Subcutaneous abdominal adipose tissue (tissue), 5 donors: ENCODE results near the gene EIF2B1.

Experiments
- H3K27ac ChIP-seq: one replicate; pipeline ENCODE4 v1.7.0; 2013; ENCODE audit warnings: low read depth, mild to moderate bottlenecking, inconsistent platforms, low read length, moderate library complexity
- H3K27me3 ChIP-seq, 5 donors: one replicate each; pipeline ENCODE4 v1.7.0; 2013; ENCODE audit warnings: low read length in 5 of 5, inconsistent platforms in 1 of 5; ENCODE audit not compliant: control insufficient read depth in 5 of 5, insufficient read depth in 4 of 5
- H3K36me3 ChIP-seq, 5 donors: one replicate each; pipeline ENCODE4 v1.7.0; 2013; ENCODE audit warnings: low read length in 5 of 5; ENCODE audit not compliant: control insufficient read depth in 5 of 5, insufficient read depth in 5 of 5
- H3K4me1 ChIP-seq, 5 donors: one replicate each; pipeline ENCODE4 v1.7.0; 2013; ENCODE audit warnings: low read length in 5 of 5, mild to moderate bottlenecking in 3 of 5, moderate library complexity in 1 of 5; ENCODE audit not compliant: control insufficient read depth in 5 of 5, insufficient read depth in 5 of 5
- H3K4me3 ChIP-seq, 5 donors: one replicate each; pipeline ENCODE4 v1.7.0; 2013; ENCODE audit warnings: low read length in 5 of 5, low read depth in 1 of 5
- H3K9ac ChIP-seq, 5 donors: one replicate each; pipeline ENCODE4 v1.7.0; 2013; ENCODE audit warnings: low read length in 5 of 5, mild to moderate bottlenecking in 4 of 5, moderate library complexity in 3 of 5
- H3K9me3 ChIP-seq, 5 donors: one replicate each; pipeline ENCODE4 v1.7.0; 2013; ENCODE audit warnings: low read length in 5 of 5; ENCODE audit not compliant: control insufficient read depth in 5 of 5
- donor health status: healthy.
- donor health status: healthy.
- donor health status: healthy.
- donor health status: healthy.
- donor health status: healthy.

Gene EIF2B1

DNA sequence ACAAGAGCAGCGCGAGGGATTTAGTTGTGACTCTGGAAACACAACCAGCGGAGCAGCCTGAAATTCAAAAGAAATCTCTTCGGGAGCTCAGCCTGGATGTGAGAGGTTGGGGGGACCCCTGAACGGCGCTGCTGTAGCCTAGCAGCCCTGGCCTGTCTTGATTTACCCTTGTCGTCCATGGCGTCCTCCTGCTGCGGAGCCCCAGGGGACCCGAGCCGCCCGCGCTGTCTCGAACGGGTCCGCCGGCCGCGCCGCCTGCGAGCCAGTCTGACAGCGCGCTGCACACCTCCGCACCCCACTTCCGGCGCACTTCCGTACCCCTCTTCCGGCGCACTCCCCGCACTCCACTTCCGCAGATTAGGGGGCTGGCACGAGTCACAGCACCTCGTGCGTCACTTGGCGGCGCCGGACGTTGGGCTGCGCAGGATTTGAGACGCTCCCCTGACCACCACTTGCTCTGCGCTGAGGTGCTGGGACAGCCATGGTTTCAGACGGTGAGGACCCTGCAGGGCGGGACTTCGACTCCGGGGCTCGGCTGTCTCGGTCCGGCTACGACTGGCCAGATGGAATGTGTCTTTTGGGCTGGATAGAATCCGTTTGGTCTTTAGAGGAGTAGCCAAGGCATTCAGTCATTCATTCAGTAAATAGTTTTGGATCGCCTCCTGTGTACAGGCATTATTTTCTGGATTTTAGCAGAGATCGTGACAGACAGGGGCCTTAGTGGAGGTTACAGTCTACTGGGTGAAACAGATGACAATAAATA is at the start of gene EIF2B1, which contains the start of gene GTF2H3:
EIF2B1 (minus strand) TSS at position 308 of the 763 bp plus-strand sequence; CDS start at position 179, 129 bp downstream.
GTF2H3 (plus strand) TSS at position 451 of the 763 bp plus-strand sequence; CDS start at position 482, 31 bp downstream.
- Histone ChIP-seq H3K4me1 (peaks cover 0 to 24% (median 19%) of the 10 kb centered on the region in 5 donors), H3K9ac (peak within 1 kb of the TSS; percentile 91 to 100 (median 94)), H3K27me3 (no peaks in the 10 kb centered on the region), H3K9me3 (no peaks in the 10 kb centered on the region), H3K4me3 (peak within 1 kb of the TSS; percentile 86 to 99 (median 95)), H3K36me3 (peaks cover 11 to 26% (median 25%) of the 10 kb centered on the region in 5 donors), H3K27ac (peak within 1 kb of the TSS; percentile 90)

DNA sequence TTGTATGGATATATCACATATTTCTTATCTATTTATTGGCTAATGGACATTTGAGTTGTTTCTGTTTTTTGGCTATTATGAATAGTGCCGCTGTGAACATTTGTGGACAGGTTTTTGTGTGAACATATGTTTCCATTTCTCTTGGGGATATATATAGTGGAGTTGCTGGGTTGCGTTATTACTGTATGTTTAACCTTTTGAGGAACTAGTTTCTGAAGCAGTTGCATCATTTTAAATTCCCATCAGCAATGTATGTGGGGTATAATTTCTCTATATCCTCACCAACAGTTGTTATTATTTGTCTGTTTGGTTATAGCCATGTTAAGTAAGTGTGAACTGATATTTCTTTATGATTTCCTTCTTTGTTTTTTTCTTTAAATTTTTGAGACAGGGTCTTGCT is 48.1 kb upstream of the EIF2B1 start:
- Histone ChIP-seq H3K9me3 (no peaks in the 10 kb centered on the region), H3K36me3 (peaks cover 7 to 43% (median 19%) of the 10 kb centered on the region in 5 donors)

GRCh38 chr12:123678981-123679380 is 45.5 kb upstream of the EIF2B1 start:
- no peaks in the 10 kb centered on the region for H3K4me1 ChIP-seq
- H3K9me3 ChIP-seq, result no peaks in the 10 kb centered on the region
- no peaks in the 10 kb centered on the region for H3K27me3 ChIP-seq
- no peak overlapping the region for H3K4me3 ChIP-seq
- H3K9ac ChIP-seq, result no peak overlapping the region
- H3K36me3 ChIP-seq, result peaks cover 7 to 51% (median 27%) of the 10 kb centered on the region in 5 donors
- no peak overlapping the region for H3K27ac ChIP-seq

More for the DNA sequence above, 48.1 kb upstream of the EIF2B1 start:
- Histone ChIP-seq H3K9ac (no peak overlapping the region), H3K4me1 (no peaks in the 10 kb centered on the region), H3K27ac (no peak overlapping the region), H3K4me3 (no peak overlapping the region), H3K27me3 (no peaks in the 10 kb centered on the region)

DNA sequence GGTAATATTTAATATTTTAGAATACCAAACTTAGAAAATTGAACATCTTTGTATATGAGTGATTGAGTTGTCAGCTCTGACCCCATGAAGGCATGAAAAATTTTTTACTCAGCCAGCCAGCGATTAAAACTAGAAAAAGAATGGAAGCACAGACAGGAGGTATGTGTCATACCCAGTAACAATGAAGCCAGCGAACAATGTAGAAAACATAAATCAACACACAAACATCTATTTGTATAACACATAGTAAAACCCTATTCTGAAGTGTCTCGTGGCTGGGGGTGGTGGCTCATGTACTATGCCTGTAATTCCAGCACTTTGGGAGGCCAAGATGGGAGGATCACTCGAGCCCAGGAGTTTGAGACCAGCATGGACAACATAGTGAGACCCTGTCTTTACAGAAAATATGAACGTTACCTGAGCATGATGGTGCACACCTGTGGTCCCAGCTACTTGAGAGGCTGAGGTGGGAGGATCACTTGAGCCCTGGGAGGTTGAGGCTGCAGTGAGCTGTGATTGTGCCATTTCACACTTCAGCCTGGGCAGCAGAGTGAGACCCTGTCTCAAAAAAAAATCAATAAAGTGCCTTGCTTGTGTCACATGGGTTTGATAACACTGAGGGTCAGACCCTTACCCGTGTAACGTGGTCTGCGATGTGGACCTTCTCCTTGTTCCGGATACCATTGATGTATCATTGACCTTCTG is 43.3 kb upstream of the EIF2B1 start:
- Histone ChIP-seq H3K9me3 (no peaks in the 10 kb centered on the region), H3K27me3 (no peaks in the 10 kb centered on the region), H3K9ac (no peak overlapping the region), H3K4me3 (no peak overlapping the region), H3K36me3 (peaks cover 7 to 53% (median 27%) of the 10 kb centered on the region in 5 donors), H3K4me1 (peaks cover 2 to 4% (median 3%) of the 10 kb centered on the region in 5 donors), H3K27ac (no peak overlapping the region)

- Histone ChIP-seq H3K9ac (no peak overlapping the region), H3K36me3 (peaks cover 4 to 44% (median 24%) of the 10 kb centered on the region in 5 donors), H3K27me3 (no peaks in the 10 kb centered on the region), H3K27ac (no peak overlapping the region), H3K9me3 (no peaks in the 10 kb centered on the region), H3K4me3 (no peak overlapping the region), H3K4me1 (peaks cover 5 to 15% (median 14%) of the 10 kb centered on the region in 5 donors)
Measured at GRCh38 chr12:123675436-123675835, 42.0 kb upstream of the EIF2B1 start.

GRCh38 chr12:123671876-123672275 is 38.4 kb upstream of the EIF2B1 start:
- no peak overlapping the region for H3K27ac ChIP-seq
- H3K9me3 ChIP-seq, result no peaks in the 10 kb centered on the region
- peaks cover 0 to 26% (median 16%) of the 10 kb centered on the region in 5 donors for H3K36me3 ChIP-seq
- H3K27me3 ChIP-seq, result no peaks in the 10 kb centered on the region
- peak overlapping the region; percentile 91 to 97 (median 96) for H3K4me3 ChIP-seq
- H3K4me1 ChIP-seq, result peaks cover 5 to 15% (median 14%) of the 10 kb centered on the region in 5 donors
- peak overlapping the region in 3 of 5 donors; percentile 78 to 92 (median 88) for H3K9ac ChIP-seq

DNA sequence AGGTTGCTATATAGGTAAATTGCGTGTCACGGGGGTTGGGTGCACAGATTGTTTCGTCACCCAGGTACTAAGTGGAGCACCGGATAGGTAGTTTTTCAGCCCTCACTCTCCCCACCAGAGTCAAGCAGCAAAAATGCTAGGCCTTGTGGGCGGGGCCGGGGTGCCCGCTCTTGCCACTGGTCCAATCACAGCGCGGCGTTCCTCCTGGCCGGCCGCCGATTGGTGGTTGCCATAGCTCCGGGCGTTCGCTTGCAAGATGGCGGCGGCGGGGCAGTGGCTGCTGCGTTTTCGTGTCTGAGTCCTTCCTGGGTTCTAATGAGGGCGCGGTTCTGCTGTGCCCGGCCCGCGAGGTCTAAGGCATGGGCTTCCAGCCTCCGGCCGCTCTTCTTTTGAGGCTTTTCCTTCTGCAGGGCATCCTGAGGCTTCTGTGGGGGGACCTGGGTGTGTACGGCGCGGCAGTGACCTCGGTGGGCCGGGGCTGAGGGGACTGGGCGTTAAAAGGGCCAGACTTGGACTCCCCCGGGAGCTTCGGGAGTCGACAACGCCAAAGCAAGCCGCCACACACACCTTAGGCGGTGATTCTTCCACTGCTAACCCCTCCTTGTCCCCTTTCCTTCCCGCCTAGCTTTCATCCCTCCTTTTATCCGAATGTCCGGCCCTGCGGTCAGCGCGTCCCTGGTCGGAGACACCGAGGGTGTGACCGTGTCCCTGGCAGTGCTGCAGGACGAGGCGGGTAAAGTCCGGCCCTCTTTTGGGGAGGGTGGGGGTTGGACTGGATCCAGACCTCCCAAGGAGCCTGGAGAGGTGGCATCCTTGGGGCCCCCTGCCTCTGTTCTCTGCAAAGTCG is 37.6 kb upstream of the EIF2B1 start, which contains the start of gene TCTN2:
TCTN2 (plus strand) TSS at position 232 of the 847 bp plus-strand sequence; CDS start at position 360, 128 bp downstream.
- H3K36me3 ChIP-seq, result peaks cover 0 to 23% (median 13%) of the 10 kb centered on the region in 5 donors
- H3K4me1 ChIP-seq, result peaks cover 5 to 15% (median 14%) of the 10 kb centered on the region in 5 donors
- peak within 1 kb of the TSS; percentile 91 to 97 (median 96) for H3K4me3 ChIP-seq
- H3K27ac ChIP-seq, result no peak within 1 kb of the TSS
- no peaks in the 10 kb centered on the region for H3K27me3 ChIP-seq
- no peaks in the 10 kb centered on the region for H3K9me3 ChIP-seq
- H3K9ac ChIP-seq, result peak within 1 kb of the TSS; percentile 63 to 93 (median 88)

- Histone ChIP-seq H3K4me1 (peaks cover 5 to 15% (median 14%) of the 10 kb centered on the region in 5 donors), H3K36me3 (peaks cover 0 to 6% (median 3%) of the 10 kb centered on the region in 5 donors), H3K9ac (no peak overlapping the region), H3K4me3 (no peak overlapping the region), H3K27me3 (no peaks in the 10 kb centered on the region), H3K9me3 (no peaks in the 10 kb centered on the region), H3K27ac (no peak overlapping the region)
Measured at GRCh38 chr12:123667771-123668170, 34.3 kb upstream of the EIF2B1 start.

- Histone ChIP-seq H3K27me3 (no peaks in the 10 kb centered on the region), H3K9me3 (no peaks in the 10 kb centered on the region), H3K36me3 (peaks cover 16 to 41% (median 32%) of the 10 kb centered on the region in 5 donors), H3K4me3 (no peak overlapping the region), H3K9ac (peak overlapping the region in 2 of 5 donors; percentile 5 to 42), H3K27ac (peak overlapping the region; percentile 30), H3K4me1 (no peaks in the 10 kb centered on the region)
Measured at GRCh38 chr12:123659996-123660727, 26.7 kb upstream of the EIF2B1 start.
